Limb (tissue), 2 donors: Measurements from ENCODE around the gene ME3.
"Not testable (repeated sequence)": the region's sequence is repeated elsewhere in the genome, so short reads cannot be mapped to it uniquely, and the experiment has no call there.

Source experiments
- DNase-seq, 2 donors: peaks; one replicate each; pipeline ENCODE4 v3.0.0-alpha.2; 2016; ENCODE audit errors: extremely low spot score in 2 of 2

ME3 gene

GRCh38 chr11:86663761-86664160 lies 8.7 kb downstream of the ME3 start:
- no peak for DNase-seq

GRCh38 chr11:86663291-86663690 lies 9.1 kb downstream of the ME3 start:
- no peak for DNase-seq

GRCh38 chr11:86660736-86661135 lies 11.7 kb downstream of the ME3 start:
- no peak for DNase-seq

- DNase-seq: no peak
Measured at GRCh38 chr11:86660088-86660487, 12.3 kb downstream of the ME3 start.

GRCh38 chr11:86658534-86658933 lies 13.9 kb downstream of the ME3 start:
- no peak for DNase-seq

GRCh38 chr11:86645212-86645611 lies 27.2 kb downstream of the ME3 start:
- not testable (repeated sequence) for DNase-seq

GRCh38 chr11:86644291-86644690 lies 28.1 kb downstream of the ME3 start:
- no peak for DNase-seq

- DNase-seq: no peak
Measured at GRCh38 chr11:86641537-86642261, 30.7 kb downstream of the ME3 start.

- DNase-seq: no peak
Measured at GRCh38 chr11:86639137-86639536, 33.3 kb downstream of the ME3 start.

GRCh38 chr11:86638673-86639072 lies 33.7 kb downstream of the ME3 start:
- DNase-seq: no peak

GRCh38 chr11:86637988-86638387 lies 34.4 kb downstream of the ME3 start:
- no peak for DNase-seq

GRCh38 chr11:86636275-86636674 lies 36.1 kb downstream of the ME3 start:
- no peak for DNase-seq

GRCh38 chr11:86632499-86633269 lies 39.7 kb downstream of the ME3 start:
- DNase-seq: no peak

GRCh38 chr11:86630229-86630981 lies 42.0 kb downstream of the ME3 start:
- DNase-seq: no peak

GRCh38 chr11:86629045-86629706 lies 43.2 kb downstream of the ME3 start:
- no peak for DNase-seq

GRCh38 chr11:86627776-86628455 lies 44.5 kb downstream of the ME3 start:
- no peak for DNase-seq

- DNase-seq: no peak
Measured at GRCh38 chr11:86625981-86626380, 46.4 kb downstream of the ME3 start.

GRCh38 chr11:86625544-86625943 lies 46.9 kb downstream of the ME3 start:
- no peak for DNase-seq

GRCh38 chr11:86624366-86624765 lies 48.0 kb downstream of the ME3 start:
- DNase-seq: no peak

GRCh38 chr11:86623736-86624135 lies 48.7 kb downstream of the ME3 start:
- no peak for DNase-seq

GRCh38 chr11:86623041-86623621 lies 49.3 kb downstream of the ME3 start:
- DNase-seq: no peak
